GM21526 (cell line): ENCODE results near the gene TCEAL3.
"Not testable (repeated sequence)": the region's sequence is repeated elsewhere in the genome, so short reads cannot be mapped to it uniquely, and the experiment has no call there.

Experiments used
- ATAC-seq: cut with Tn5 transposase; IDR thresholded peaks from one replicate; pipeline ENCODE4 v1.9.1; 2021; ENCODE audit warnings: moderate library complexity; ENCODE audit not compliant: unreplicated experiment, low FRiP score

The TCEAL3 gene

GRCh38 chrX:103624111-103624510, 16.3 kb downstream of the TCEAL3 start:
- ATAC-seq = no peak

- ATAC-seq = no peak
Measured at GRCh38 chrX:103626855-103627254, 19.1 kb downstream of the TCEAL3 start.

- ATAC-seq = peak; percentile 56
Measured at GRCh38 chrX:103628386-103629317, 20.9 kb downstream of the TCEAL3 start, which contains the start of gene TCEAL1. Gene TCEAL1, plus strand, starts transcription at chrX:103628975. Its CDS starts 942 bp downstream, at chrX:103629917.

GRCh38 chrX:103629318-103630170, 21.8 kb downstream of the TCEAL3 start:
- peak; percentile 42 for ATAC-seq

GRCh38 chrX:103630171-103630511, 22.4 kb downstream of the TCEAL3 start:
- ATAC-seq = no peak

- no peak for ATAC-seq
Measured at GRCh38 chrX:103631145-103631544, 23.4 kb downstream of the TCEAL3 start.

GRCh38 chrX:103635436-103635835, 27.7 kb downstream of the TCEAL3 start:
- ATAC-seq = no peak

GRCh38 chrX:103637604-103638338, 30.0 kb downstream of the TCEAL3 start:
- no peak for ATAC-seq

- not testable (repeated sequence) for ATAC-seq
Measured at GRCh38 chrX:103638479-103639346, 30.9 kb downstream of the TCEAL3 start.

GRCh38 chrX:103640401-103641155, 32.8 kb downstream of the TCEAL3 start:
- ATAC-seq = no peak

GRCh38 chrX:103644125-103644524, 36.4 kb downstream of the TCEAL3 start:
- no peak for ATAC-seq

GRCh38 chrX:103647630-103648029, 39.9 kb downstream of the TCEAL3 start:
- no peak for ATAC-seq

GRCh38 chrX:103651151-103651773, 43.5 kb downstream of the TCEAL3 start:
- no peak for ATAC-seq

GRCh38 chrX:103655230-103656000, 47.7 kb downstream of the TCEAL3 start:
- not testable (repeated sequence) for ATAC-seq

- ATAC-seq = no peak
Measured at GRCh38 chrX:103656617-103657016, 48.9 kb downstream of the TCEAL3 start.

GRCh38 chrX:103657066-103657465, 49.3 kb downstream of the TCEAL3 start:
- ATAC-seq = not testable (repeated sequence)

- ATAC-seq = no peak
Measured at GRCh38 chrX:103658681-103659433, 51.1 kb downstream of the TCEAL3 start.
